Mucosa of descending colon (tissue), 3 donors: ENCODE results near the gene ZNF827. TPM values are rescaled to one million over a fixed set of nuclear protein-coding genes. Genes with fewer than 3 reads are reported as not detected.

Experiments
- ATAC-seq: fragments of 200-7000 bp; cut with Tn5 transposase; one replicate; pipeline ENCODE4 v1.9.1; 2020; ENCODE audit warnings: mild to moderate bottlenecking, moderate library complexity
- DNase-seq, 3 donors: peaks; one replicate each; pipeline ENCODE4 v3.0.0-alpha.2; 2020
- H3K36me3 ChIP-seq: fragments of 200-600 bp; one replicate; pipeline ENCODE4 v1.8.0; 2021; ENCODE audit warnings: low read depth, mild to moderate bottlenecking
- H3K4me1 ChIP-seq: fragments of 200-600 bp; one replicate; pipeline ENCODE4 v1.8.0; 2021; ENCODE audit warnings: low read depth, mild to moderate bottlenecking
- H3K4me3 ChIP-seq: fragments of 200-600 bp; one replicate; pipeline ENCODE4 v1.8.0; 2021; ENCODE audit warnings: mild to moderate bottlenecking
- H3K9me3 ChIP-seq: fragments of 200-600 bp; one replicate; pipeline ENCODE4 v1.8.0; 2021; ENCODE audit warnings: mild to moderate bottlenecking
- intact Hi-C, 2 donors: fragments of 100-400 bp; cut with DNase I in 1 of 2; cut with micrococcal nuclease in 1 of 2; formaldehyde crosslinking; loops; one replicate each; pipeline versions ENCODE4 v1.11.0 to v1.11.1; 2022; cut with DNase I, micrococcal nuclease
- total RNA-seq, 3 donors: library from RNA; stranded (reverse); fragmentation: NEBNext Ultra II Directional in 2 of 3; extraction: Animal tissue kit (Norgen Biotek cat#: 25700) in 2 of 3; gene quantifications; one replicate each; pipeline versions ENCODE4 v1.2.1 to v1.2.4, GENCODE V29; 2021 to 2023
- TF ChIP-seq, protein P1 (sequence below): fragments of 200-600 bp; IDR thresholded peaks from one replicate; pipeline ENCODE4 v1.8.0; 2022; ENCODE audit warnings: antibody characterized with exemption, mild to moderate bottlenecking
- donor health status: DM: no; HTN: no; CAD: no; lungs with moderate emphysema.
- donor health status: DM: no; HTN: no; CAD: no.
- donor health status: DM: no; HTN: yes; CAD: no.

ZNF827 gene
- total RNA-seq, 3 donors from 2014 or later = 21.9 to 37.4 (median 29.7) TPM

DNA sequence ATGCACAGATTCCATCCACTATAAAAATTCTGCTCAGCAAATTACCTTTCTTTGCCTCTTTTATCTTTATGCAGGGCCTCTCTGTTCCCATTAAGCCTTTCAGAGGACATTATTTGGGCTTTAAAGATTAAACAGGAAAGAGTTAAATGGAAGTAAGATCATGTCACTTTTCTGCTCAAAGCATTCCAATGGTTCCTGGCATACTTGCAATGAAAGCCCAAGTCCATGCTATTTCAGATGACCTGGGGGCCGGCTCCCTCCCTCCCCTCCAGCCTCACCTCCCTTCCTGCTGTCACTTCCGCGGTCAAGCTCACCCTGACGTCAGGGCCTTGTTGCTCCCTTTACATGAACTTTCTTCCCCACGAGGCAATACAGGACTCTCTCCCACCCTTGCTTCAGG, 133.1 kb downstream of the ZNF827 start:
- Histone ChIP-seq H3K4me1 (no peaks in the 10 kb centered on the region), H3K36me3 (no peaks in the 10 kb centered on the region), H3K4me3 (no peak overlapping the region), H3K9me3 (peaks cover 4% of the 10 kb centered on the region)
- intact Hi-C loops = no loop called here
- ATAC-seq (no peak), DNase-seq (no peak)
- TF ChIP-seq, protein P1, sequence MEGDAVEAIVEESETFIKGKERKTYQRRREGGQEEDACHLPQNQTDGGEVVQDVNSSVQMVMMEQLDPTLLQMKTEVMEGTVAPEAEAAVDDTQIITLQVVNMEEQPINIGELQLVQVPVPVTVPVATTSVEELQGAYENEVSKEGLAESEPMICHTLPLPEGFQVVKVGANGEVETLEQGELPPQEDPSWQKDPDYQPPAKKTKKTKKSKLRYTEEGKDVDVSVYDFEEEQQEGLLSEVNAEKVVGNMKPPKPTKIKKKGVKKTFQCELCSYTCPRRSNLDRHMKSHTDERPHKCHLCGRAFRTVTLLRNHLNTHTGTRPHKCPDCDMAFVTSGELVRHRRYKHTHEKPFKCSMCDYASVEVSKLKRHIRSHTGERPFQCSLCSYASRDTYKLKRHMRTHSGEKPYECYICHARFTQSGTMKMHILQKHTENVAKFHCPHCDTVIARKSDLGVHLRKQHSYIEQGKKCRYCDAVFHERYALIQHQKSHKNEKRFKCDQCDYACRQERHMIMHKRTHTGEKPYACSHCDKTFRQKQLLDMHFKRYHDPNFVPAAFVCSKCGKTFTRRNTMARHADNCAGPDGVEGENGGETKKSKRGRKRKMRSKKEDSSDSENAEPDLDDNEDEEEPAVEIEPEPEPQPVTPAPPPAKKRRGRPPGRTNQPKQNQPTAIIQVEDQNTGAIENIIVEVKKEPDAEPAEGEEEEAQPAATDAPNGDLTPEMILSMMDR = no peak

DNA sequence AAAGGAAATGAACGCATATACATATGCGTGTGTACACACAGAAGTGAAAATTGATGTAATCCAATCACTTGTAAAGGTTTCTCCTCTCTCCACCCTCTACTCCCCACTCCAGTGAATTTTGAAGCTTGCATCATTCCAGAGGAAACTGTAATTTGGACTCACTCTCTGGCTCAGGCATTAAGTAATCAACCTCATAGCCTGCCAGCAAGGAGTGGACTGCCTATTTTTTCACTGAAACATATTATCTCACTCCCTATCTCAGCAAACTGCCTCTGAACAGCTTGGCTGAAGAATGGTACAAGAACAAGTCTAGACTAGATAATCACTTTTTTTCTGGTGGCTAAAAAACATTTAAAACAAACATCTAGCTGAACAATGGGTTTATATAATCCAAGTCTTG, 134.5 kb downstream of the ZNF827 start:
- DNase-seq = no peak
- no peaks in the 10 kb centered on the region for H3K36me3 ChIP-seq
- no peaks in the 10 kb centered on the region for H3K9me3 ChIP-seq
- H3K4me3 ChIP-seq = no peak overlapping the region
- TF ChIP-seq, protein P1 = no peak
- H3K4me1 ChIP-seq = no peaks in the 10 kb centered on the region
- intact Hi-C loops = no loop called here
- peak; percentile 31 for ATAC-seq

DNA sequence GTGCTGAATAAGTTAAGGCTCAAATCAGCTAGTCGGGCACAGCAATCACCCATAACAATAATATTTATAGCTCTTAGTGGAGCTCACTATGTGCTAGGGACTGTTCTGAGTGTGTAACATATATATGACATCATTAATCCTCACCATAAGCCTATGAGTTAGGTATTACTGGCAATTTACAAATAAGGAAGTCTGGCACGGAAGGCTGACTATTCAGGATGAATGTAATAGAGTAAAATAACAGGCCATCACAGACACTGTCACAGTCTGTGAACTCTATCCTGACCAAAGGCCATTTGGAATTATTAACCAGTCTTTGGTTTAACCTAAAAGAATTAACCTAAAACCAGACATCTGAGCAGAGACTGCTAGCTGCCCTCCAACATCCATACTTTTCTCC, 139.4 kb downstream of the ZNF827 start:
- intact Hi-C loops = no loop called here
- H3K4me3 ChIP-seq = no peak overlapping the region
- TF ChIP-seq, protein P1 = no peak
- ATAC-seq = no peak
- H3K36me3 ChIP-seq = no peaks in the 10 kb centered on the region
- H3K4me1 ChIP-seq = no peaks in the 10 kb centered on the region
- no peaks in the 10 kb centered on the region for H3K9me3 ChIP-seq
- no peak for DNase-seq

DNA sequence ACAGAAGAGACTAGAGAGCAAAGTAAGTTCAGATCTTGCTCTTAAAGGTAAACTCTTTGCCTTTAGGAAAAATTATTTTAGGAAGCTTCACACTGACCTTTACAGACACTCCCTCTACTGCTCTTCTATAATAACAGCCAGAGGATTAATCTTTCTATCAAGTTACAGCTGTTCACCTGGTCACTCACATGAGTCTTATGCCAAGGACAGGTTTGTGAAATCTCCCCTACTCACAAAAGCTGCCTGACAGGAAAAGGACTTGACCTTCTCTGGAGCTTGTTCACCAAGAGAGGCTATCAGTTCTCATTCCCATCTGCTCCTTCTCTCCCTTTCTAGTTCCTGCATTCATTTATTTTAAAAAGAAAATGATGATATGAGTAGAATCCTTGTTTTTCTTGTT, 141.3 kb downstream of the ZNF827 start:
- ATAC-seq = no peak
- no peak for DNase-seq
- Histone ChIP-seq H3K4me3 (no peak overlapping the region), H3K9me3 (no peaks in the 10 kb centered on the region), H3K4me1 (no peaks in the 10 kb centered on the region), H3K36me3 (no peaks in the 10 kb centered on the region)
- TF ChIP-seq, protein P1 = no peak
- intact Hi-C loops = no loop called here

DNA sequence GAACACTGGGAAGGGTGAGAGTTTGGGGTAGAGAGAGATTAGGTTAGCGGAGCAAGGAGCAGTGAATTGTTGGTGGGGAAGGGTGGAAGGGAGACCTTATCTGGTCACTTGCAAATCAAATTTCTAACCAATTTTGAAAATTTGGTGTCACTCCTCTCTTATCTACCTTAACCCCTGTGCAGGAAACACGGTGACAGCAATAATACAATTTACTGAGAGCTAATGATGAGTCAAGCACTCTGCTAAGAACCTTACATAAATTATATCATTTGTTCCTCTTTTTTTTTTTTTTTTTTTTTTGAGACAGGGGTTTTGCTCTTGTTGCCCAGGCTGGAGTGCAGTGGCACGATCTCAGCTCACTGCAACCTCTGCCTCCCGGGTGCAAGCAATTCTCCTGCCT, 142.3 kb downstream of the ZNF827 start:
- H3K9me3 ChIP-seq = no peaks in the 10 kb centered on the region
- intact Hi-C loops = no loop called here
- DNase-seq (no peak), ATAC-seq (no peak)
- TF ChIP-seq, protein P1 = no peak
- H3K36me3 ChIP-seq = no peaks in the 10 kb centered on the region
- H3K4me1 ChIP-seq = no peaks in the 10 kb centered on the region
- no peak overlapping the region for H3K4me3 ChIP-seq

DNA sequence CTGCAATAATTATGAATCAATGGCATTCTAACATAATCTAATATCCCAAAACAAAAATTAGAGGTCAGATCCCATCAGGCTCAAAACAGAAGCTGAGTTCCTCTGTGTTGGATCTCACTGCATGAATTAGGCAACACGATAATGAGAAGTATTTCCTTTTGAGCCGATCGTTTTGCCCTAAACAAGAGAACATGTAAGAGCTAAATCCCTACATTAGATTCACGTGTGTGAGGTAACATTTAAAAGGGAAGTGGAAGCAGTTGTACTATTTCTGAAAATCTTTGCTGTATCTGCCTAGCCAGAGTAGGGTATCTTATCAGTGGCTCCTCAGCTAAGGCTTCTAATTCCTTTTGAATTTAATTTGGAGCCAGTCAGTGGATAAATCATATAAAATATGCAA, 143.1 kb downstream of the ZNF827 start:
- no peaks in the 10 kb centered on the region for H3K4me1 ChIP-seq
- no peaks in the 10 kb centered on the region for H3K9me3 ChIP-seq
- DNase-seq (no peak), ATAC-seq (no peak)
- H3K4me3 ChIP-seq = no peak overlapping the region
- TF ChIP-seq, protein P1 = no peak
- intact Hi-C loops = no loop called here
- H3K36me3 ChIP-seq = no peaks in the 10 kb centered on the region
